HG02840 (cell line): Measurements from ENCODE around the gene CEACAM16.
A peak's percentile ranks its signal among the peaks of the same experiment; 100 is the strongest.

Experiments used
- ATAC-seq: cut with Tn5 transposase; IDR thresholded peaks from one replicate; pipeline ENCODE4 v1.9.1; 2021; ENCODE audit warnings: mild to moderate bottlenecking, moderate library complexity, moderate number of reproducible peaks; ENCODE audit not compliant: unreplicated experiment, low FRiP score

The CEACAM16 gene

DNA sequence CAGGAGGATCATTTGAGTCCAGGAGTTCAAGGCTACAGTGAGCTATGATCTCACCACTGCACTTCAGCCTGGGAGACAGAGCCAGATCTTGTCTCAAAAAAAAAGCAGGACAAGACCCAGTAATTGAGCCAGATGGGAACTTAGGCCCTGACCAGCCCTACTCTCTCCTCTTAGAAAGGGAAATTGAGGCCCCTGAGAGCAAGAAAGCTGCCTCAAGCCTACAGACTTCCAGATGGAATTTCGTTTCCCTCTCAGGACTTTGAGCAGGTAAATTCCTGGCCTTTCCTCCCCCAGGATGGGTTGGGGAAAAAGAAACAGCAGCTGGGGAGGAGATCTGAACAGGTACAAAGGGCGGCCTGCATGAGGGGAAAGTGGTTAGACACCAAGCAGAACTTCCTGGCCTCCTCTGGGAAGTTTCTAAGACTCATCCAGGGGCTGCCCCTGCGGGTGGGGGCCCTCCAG lies 46.0 kb downstream of the CEACAM16 start:
- ATAC-seq, result no peak

DNA sequence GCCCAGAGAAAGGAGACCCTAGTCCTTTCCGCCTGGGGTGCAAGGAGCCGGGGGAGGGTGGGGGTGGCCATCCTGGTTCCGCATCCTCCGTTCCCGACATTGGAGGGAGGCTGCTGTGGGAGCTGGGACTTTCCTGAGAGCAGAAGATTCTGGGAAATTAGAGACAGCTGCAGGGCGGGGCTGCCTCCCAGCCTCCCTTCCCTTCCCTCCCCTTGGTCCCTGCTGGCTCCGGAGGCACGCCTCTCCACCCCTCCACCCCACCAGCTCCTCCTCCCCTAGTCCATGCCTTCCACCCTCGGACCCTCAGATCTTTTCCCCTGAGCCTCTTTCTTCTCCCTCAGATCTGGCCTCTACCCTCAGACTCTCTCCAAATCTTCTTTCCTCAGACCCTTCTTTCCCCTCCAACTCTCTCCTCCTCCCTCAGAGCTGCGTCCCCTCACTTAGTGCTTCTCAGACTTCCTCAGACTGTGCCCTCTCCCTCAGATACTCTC lies 46.4 kb downstream of the CEACAM16 start:
- ATAC-seq, result no peak

DNA sequence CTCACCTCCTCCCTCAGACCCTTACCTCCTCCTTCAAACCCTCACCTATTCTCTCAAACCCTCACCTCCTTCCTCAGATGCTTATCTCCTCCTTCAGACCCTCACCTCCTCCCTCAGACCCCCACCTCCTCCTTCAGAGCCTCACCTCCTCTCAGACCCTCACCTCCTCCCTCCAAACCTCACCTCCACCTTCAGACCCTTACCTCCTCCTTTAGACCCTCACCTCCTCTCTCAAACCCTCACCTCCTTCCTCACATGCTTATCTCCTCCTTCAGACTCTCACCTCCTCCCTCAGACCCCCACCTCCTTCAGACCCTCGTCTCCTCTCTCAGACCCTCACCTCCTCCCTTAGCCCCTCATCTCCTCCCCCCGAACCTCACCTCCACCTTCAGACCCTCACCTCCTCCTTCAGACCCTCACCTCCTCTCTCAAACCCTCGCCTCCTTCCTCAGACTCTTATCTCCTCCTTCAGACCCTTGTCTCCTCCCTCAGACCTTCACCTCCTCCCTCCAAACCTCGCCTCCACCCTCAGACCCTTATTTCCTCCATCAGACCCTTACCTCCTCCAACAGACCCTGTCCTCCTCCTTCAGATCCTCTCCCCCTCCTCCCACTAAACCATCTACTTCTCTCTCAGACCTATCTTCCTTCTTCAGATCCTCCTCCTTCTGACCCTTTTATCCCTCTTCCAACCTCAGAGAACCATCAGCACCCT lies 47.1 kb downstream of the CEACAM16 start:
- ATAC-seq, result no peak

DNA sequence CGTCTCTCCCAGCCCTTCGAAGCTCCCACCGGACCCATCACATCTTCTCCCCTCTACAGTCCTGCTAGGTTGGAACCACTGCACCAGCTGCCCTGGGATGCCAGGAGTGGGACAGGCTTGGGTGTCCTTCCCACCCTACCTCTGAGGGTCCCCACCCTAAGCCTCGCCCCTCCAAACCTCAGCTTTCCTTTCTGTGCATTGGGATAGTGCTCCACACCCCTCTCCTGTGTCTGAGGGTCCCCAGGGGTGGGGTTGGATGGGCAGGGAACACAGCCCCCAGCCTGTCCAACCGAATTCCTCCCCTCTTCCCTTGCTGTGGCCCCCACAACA lies 47.6 kb downstream of the CEACAM16 start:
- ATAC-seq, result no peak

DNA sequence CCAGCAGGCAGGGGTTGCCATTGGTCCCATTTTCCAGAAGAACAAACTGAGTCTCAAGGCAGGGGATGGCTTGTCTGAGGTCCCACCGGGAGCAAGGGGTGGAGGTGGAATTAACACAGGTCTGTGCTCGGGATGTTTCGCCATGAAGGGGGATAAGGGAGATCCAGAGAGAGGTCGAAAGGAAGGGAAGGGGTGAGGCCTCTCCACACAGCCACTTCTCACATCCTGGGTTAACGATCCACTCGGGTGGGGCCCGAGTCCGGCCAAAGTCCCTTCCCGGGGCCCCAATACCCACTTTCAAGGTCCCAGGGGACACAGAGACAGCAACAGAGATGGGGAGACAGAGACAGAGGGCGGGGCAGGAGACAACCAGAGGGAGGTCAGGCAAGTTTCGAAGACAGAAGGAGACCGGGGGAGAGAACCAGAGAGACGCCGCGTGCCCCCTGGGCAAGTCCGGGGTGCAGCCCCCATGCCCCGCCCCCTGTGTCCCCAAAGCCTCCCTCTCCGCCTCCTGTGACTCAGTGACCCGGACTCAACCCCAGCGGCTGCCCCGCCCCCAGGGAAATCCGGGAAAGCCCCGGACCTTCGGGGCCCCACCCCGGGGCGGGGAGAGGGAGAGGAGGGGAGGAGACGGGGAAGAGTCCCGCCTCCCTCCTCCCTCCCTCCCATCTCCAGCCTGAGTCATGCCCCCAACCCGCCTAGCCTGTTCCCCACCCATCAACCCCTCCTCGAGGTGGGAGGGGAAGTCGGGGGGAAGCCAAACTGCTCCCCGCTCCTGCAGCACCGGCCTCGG lies 48.2 kb downstream of the CEACAM16 start:
- ATAC-seq, result no peak

DNA sequence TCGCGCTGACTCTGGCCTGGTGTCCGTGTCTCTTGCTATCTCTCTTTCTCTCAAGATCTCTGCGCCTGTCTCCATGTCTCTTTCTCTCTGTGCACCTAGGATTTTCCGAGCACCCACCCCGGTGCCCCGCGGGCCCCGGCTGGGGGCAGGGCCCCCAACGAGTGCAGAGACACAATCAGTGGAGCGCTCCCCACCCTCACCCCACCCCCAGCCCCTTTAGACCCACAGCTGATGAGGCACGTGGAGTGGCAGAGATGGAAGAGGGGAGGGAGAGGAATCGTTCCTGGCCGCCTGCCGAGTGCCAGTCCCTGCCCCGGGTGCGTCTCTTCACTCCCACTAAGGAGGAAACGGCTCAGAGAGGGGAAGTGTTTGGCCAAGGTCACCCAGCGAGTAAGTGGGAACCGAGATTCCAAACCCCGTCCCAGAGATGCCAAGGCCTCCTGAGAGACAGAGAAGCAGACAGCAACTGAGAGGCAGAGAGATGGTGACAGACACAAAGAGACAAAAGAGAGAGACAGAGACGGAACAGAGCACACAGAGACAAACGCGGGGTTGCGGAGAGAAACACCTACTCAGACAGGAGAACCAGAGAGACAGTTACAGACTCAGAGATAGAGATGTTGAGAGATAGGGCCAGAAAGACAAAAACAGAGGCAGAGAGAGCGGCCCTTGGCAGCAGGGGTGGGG lies 48.9 kb downstream of the CEACAM16 start:
- no peak for ATAC-seq

DNA sequence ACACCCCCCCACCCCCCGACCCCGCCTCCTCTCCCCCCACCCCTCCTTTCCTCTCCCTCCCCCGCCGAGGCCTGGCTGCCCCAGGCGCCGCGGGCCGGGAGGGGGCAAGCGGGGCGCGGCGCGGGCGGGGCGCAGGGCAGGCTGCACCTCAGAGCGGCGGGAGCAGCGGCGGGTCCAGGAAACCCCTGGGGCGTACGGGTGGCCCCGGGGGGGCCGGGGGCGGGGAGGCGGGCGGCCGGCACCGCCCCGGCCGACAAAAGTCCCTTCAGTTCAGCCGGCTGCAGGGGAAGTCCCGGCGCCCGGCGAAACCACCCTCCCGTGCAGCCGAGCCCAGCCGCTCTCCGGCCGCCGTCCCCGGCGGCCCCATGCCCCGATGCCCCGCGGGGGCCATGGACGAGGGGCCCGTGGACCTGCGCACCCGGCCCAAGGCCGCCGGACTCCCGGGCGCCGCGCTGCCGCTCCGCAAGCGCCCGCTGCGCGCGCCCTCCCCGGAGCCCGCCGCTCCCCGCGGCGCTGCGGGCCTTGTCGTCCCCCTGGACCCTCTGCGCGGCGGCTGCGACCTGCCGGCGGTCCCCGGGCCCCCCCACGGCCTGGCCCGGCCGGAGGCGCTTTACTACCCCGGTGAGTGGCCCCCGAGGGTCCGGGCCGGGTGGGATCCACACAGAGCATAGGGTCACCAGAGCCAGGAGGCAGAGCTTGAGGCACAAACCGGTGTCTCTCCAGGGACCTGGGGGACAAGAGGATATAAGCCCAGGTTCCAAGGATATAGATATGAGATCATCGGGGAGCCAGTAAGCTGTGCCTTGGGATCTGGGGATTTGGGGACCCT lies 49.7 kb downstream of the CEACAM16 start, which contains the start of gene BCL3:
TSS of gene BCL3 (plus strand) at position 283 of the 829 bp plus-strand sequence. CDS start at position 366, 83 bp downstream.
- ATAC-seq, result peak; percentile 36

DNA sequence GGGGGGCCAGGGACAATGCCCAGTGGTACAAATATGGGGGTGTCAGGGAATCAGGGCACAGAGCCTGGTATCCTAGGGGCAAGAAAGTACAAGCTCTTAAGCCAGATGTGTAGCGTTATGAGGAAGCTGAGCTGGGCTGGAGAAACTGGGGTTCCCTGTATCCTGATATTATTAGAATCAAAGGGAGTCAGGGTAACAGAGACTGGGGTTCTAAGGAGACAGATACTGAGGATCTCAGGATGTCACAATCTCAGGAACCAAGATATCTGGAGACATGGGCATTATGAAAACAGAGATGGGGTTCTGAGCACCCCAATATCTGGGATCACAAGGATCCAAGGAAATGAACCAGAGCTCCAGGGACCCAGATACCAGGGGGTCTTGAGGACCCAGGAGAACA lies 50.3 kb downstream of the CEACAM16 start:
- no peak for ATAC-seq

DNA sequence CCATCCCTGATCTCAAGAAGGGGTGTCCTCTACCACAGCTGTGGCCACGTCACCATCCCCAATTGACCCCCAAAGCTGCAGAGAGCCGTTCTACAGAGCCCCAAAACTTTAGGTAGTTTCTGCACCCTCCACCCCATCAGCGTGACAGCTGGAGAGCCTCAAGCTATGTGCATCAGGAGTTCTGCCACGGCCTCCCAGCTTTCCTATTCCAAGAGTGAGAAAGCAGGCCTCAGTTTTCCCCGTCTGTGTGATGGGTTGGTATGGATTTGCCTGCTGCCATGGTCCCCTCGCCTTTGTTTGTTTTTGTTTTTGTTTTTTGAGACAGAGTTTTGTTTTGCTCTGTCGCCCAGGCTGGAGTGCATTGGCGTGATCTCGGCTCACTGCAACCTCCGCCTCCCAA lies 51.0 kb downstream of the CEACAM16 start:
- no peak for ATAC-seq

DNA sequence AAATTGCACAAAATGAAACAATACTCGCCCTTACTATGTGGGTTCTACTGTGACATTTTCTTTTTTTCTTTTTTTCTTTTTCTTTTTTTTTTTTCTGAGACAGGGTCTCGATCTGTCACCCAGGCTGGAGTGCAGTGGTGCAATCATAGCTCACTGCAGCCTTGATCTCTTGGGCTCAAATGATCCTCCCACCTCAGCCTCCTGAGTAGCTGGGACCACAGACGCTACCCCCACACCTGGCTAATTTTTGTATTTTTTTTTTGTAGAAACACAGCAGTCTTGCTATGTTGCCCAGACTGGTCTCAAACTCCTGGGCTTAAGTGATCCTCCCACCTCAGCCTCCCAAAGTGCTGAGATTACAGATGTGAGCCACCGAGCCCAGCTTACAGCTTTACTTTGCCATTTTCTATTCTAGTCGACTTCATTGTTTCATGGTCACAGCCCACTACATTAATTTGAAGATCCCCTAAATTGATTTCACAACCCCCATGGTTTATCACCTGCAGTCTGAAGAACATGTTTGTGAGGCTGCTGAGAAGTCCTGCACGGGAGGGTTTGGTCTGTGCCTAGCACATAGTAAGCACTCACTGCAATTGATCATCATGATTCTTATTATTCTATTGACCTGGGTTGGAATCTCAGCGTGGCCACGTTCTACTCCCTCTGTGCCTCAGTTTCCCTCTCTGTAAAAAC lies 53.3 kb downstream of the CEACAM16 start:
- no peak for ATAC-seq

DNA sequence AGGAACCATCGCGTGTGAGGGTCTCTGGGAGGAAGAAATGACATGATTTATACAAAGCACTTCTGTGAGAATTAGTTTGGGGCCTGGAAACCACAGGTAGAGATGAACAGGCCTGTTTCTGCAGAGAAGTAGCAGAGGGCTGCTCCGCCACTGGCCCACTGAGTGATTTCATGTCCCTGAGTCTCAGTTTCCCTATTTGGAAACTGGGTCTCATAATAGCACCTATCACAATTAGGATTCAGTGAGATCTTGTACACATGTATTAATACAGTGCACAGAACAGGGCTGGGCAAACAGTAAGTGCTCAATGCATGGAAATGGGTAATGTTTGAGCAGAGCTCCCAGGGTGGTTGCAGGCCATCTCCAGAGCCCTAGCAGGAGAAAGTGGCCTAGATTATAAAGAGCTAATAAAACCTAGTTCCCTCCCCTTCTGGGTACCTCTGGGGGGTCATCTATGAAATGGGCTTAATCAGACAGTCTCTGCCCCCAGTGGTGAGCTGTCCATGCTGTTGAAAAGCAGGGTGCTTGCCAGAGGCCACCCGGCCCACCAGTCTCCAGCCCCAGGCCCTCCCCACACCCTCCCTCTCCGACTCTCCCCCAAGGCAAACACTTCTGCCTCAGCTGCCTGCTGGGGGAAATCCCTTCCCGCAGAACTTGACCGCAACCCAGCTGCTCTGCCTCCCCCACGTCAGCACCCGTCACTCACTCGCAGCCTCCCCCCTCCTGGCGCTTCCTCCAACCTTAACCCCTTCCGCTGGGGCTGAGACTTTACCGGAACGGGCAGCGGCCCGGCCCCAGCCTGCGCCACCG lies 54.1 kb downstream of the CEACAM16 start:
- ATAC-seq, result peak; percentile 61

DNA sequence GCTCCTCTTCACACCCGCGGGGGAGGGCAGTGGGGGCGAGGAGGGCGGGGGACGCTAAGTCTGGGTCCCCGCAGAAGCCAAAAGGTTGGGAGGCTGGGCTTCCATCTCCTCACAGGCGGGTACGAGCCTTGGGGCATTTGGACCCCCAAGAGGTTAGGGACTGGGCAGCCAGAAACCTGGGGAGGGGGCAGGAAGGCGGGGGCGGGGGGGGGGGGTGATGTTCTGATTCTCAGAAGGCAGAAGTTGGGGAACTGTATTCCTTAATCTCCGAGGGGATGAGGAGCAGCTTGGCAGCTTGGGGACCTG lies 54.6 kb downstream of the CEACAM16 start:
- no peak for ATAC-seq

DNA sequence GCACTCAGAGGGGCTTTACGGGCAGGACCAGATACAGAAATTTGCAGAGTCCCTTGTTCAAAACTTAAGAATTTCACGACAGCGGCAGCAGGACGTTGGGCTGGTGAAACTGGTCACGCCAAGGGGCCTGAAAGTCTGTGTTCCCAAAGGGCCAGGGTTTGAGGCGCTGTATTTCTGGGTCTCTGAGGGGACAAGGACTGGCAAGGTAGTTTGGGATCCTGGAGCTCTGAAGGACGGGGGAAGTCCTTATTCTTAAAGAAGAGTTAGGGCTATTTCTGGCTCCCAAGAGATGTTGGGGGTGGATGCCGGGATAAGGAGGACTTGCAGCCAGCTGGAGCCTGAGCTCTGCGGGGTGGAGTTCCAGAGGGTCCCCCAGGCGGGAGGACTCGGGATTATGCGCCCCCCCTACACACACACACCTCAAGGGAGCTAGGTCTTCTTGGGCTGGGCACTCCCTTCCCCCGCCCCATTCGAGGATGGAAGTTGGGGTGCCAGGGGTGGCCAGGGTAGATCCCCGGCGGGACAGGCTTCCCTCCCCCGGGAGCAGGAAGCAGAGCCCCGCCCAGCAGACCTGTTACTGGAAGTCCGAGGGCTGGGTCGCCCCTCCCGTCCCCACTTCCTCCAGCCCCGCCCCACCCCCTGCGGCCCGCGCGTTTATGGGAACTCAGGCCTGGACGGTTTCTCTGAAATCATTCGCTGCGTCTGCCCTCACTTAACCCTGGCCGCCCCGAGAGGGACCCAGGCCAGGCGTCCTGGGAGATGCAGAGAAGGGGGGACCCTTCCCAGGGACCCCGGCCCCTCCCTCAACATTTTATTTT lies 55.2 kb downstream of the CEACAM16 start:
- peak; percentile 33 for ATAC-seq

DNA sequence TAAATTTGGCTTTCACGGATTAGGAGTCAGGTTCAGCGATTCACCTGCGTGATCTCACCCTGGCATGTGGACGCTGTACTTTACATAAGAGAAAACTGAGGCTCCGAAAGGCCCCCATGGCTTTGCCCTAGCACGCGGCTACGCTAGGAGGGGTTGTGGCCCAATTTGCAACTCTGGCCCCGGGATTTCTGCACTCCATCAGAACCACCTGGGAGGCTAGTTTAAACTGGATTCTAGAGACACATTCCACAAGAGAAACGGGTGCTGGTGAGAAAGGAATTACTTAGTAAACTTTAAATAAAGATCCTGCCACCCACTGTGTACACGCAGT lies 55.8 kb downstream of the CEACAM16 start:
- no peak for ATAC-seq

DNA sequence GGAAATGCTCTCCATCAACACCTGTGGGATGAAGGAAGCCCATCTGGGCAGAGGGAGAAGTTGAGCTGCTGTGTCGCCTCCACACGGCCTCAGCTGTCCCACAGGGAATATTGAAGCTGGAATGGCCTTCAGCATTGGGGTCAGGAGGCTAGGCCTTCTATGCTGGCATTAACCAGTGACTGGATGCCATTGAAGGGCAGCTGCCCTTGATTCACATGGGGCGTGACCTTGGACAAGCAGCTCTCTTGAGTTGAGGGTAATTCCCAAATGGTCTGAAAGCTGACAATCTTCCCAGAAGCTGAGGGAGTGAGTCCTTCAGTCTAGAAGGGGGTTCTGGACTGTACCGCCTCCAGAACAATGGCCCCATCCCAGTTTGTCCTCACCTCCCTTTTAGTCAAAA lies 56.3 kb downstream of the CEACAM16 start:
- ATAC-seq, result no peak

DNA sequence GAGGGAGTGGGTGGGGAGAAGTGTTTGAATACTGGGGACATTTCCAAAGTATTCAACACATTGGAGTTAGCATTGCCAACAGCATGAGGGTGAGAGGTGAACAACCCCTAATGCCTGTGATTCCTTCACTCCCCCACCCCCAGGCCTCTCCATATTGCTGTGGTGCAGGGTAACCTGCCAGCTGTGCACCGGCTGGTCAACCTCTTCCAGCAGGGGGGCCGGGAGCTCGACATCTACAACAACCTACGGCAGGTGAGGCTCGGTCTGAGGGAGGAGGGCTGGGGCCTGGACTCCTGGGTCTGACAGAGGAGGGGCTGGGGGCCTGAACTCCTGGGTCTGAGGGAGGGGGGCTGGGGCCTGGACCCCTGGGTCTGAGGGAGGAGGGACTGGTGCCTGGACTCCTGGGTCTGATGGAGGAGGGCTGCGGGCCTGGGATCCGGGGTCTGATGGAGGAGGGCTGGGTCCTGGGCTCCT lies 57.2 kb downstream of the CEACAM16 start:
- ATAC-seq, result no peak

DNA sequence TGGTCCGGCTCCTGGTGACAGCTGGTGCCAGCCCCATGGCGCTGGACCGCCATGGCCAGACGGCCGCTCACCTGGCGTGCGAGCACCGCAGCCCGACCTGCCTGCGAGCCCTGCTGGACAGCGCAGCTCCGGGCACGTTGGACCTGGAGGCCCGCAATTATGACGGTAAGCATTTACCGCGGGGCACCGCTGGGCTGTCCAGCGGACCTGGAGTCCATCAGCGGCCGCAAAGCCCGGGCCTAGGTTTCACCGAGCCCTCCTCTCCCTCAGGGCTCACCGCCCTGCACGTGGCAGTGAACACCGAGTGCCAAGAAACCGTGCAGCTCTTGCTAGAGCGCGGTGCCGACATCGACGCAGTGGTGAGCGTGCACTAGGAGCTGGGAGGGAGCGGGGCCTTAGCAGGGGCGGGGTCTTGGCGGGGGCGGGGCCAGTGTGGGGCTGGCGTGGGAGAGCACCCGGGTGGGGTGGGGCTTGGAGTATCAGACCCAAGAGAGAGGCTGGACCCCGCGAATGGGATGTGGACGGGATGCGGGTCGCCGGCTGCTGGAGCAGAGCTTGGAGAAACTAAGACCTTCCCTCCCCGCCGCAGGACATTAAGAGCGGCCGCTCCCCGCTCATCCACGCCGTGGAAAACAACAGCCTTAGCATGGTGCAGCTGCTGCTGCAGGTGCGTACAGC lies 58.2 kb downstream of the CEACAM16 start:
- no peak for ATAC-seq
